NCI-H2107 (cell line): Measurements from ENCODE around the gene NMRK2.
A peak's percentile ranks its signal among the peaks of the same experiment; 100 is the strongest.

Experiments used
- DNase-seq: peaks from one replicate; lab custom pipeline; 2025; lab: John Stamatoyannopoulos, UW

The NMRK2 gene

GRCh38 chr19:3981736-3982681, 49.1 kb downstream of the NMRK2 start:
- DNase-seq: no peak

- no peak for DNase-seq
These were observed 50.1 kb downstream of the NMRK2 start for GRCh38 chr19:3982701-3983541.

DNA sequence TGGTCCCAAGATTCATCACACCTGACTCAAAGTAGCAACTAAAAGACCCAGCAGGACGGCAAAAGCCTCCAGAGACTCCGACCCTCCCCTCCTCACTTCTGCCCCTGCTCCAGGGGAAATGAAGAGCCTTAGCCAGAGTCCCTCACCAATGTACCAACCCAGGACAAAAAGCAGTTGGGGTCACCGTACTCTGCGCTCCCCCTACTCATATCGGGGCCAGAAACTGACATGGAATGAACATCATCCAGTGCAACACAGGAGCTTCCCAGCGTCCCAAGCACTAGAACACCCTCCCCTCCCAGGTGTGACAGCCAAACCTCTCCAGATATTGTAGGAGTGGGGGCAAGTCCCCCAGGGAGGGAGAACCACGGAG, 50.7 kb downstream of the NMRK2 start:
- no peak for DNase-seq

DNA sequence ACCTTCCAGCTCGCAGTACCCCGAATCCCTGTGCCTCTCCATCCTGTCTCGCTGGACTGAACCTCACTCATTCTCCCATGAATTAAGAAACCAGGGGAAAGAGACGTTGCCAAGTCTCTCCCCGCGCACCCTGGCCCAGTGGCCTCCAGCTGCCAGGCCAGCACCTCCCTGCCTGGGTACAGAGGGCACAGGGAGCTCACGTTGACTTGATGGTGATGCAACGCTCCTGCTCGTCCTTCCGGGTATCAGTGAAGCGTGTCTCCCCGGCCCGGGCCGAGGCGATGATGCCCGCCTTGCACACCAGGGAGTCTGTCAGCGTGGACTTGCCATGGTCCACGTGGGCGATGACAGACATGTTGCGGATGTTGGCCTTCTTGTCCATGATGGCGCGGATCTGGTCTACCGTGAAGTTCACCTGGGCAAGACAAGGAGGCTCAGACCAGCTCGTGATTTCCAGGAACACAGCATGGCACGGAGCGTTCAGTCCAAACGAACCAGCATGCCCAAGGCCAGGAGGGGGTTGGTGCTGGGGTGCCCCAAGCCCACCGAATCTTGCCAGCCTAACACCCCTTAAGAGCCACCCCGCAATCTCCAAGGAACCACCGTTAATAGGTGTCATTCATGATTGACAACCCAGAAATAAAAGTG, 51.2 kb downstream of the NMRK2 start:
- DNase-seq: no peak

DNA sequence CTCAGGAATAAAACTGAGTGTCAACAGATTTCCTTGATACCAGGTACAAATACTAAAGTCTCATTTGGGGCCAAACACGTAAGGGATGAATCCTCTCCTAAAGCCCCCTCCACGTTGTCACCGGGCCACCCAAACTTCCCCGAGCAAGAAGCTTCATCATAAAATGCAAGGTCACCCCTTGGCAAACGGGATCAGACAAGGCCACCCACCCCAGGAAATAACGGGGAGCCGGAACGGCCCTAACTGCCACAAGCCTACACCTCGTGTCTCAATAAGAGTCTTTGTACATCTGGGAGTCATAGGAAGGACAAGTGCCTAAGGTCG, 51.7 kb downstream of the NMRK2 start:
- DNase-seq: no peak

DNA sequence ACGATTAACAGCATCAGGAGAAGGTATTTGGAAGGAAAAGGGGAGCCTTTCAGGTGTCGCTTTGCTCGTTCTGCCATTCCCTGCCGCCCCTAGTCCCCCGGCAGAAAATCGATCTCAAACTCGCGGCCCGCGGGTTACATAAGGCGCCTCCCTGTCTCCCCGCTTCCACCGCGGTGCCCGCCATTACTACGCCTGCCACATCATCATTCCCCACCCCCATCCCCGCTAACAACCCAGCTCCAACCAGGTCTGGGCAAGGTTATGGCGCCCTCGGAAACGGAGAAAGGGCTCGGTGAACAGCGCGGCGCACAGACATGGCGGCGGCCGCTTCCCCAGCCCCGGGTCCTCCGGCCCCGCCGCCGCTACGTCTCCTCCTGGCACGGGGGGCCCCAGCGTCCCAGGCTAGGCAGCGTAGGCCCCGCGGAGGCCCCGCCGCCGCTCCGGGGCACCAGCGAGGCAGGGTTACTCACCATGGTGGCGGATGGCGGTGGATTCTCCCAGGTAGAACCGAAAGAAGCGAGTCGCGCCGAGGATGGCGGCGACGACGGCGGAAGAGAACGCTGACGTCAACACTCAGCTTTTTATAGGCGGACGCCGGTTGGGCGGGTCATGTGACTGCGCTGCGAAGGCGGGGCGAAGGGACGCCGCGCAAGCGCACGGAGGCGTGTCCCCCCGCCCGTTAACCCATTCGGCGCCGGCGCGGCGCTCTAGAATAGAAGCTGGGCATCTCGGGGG, 52.2 kb downstream of the NMRK2 start, which contains the start of gene EEF2:
TSS of gene EEF2 (minus strand) at position 556 of the 735 bp plus-strand sequence. CDS start at position 473, 83 bp downstream.
- DNase-seq: peak; percentile 81

DNA sequence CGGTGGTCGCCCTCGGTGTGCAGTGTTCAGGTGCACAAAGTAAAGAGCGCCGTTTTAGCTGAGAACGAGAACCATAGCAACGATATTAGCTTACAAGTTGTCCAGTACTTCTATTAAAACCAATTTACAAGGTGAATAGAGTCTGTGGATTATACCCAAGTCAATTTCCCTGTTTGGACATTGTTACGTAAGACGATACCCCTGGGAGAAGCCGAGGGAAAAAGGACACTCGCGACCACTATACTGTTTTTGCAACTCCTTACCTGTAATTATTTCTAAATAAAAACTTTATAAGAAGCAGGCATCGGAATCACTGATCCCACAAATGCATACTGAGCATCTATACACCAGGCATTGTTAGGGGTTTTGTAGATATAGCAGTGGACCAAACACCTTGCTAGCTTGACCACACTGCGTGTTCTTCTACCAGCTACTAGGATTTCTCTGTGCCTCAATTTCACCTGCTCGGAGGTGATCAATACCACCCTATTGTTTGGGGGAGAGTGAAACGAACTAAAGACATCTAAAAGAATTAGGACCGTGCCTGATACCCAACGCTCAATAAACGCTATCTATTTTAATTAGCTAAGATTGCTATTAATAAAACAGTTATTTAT, 52.9 kb downstream of the NMRK2 start:
- DNase-seq: no peak

GRCh38 chr19:3986260-3987041, 53.6 kb downstream of the NMRK2 start:
- peak; percentile 86 for DNase-seq

- DNase-seq: peak; percentile 79
These were observed 54.9 kb downstream of the NMRK2 start for GRCh38 chr19:3987619-3988371.

- no peak for DNase-seq
These were observed 57.9 kb downstream of the NMRK2 start for GRCh38 chr19:3990815-3991117.
